Thyroid gland (tissue), 4 donors: ENCODE measurements around the gene TMEM202. TPM values are rescaled to one million over a fixed set of nuclear protein-coding genes. Genes with fewer than 3 reads are reported as not detected.
A peak's percentile ranks its signal among the peaks of the same experiment; 100 is the strongest.
"Not testable (repeated sequence)": the region's sequence is repeated elsewhere in the genome, so short reads cannot be mapped to it uniquely, and the experiment has no call there.

Experiments
- DNase-seq, 2 donors: peaks; one replicate each; pipeline ENCODE4 v3.0.0-alpha.2; 2019
- H3K27ac ChIP-seq, 3 donors: fragments of 200-600 bp; sonication (generic); 1 replicate in 2 of 3; 2 replicates in 1 of 3; pipeline ENCODE4 v1.5.1; 2016 to 2019; ENCODE audit warnings: mild to moderate bottlenecking in 1 of 3, moderate library complexity in 1 of 3
- H3K27me3 ChIP-seq: fragments of 200-600 bp; sonication (generic); one replicate; pipeline ENCODE4 v1.5.1; 2019
- H3K36me3 ChIP-seq, 2 donors: fragments of 200-600 bp; sonication (generic); one replicate each; pipeline ENCODE4 v1.5.1; 2016 to 2019
- H3K4me1 ChIP-seq, 2 donors: fragments of 200-600 bp; sonication (generic); one replicate each; pipeline ENCODE4 v1.5.1; 2017 to 2019
- H3K4me3 ChIP-seq, 3 donors: fragments of 200-600 bp; sonication (generic); replicated peaks in 1 of 3; 1 replicate in 2 of 3; 2 replicates in 1 of 3; pipeline ENCODE4 v1.5.1; 2016; ENCODE audit warnings: mild to moderate bottlenecking in 1 of 3
- H3K9me3 ChIP-seq: fragments of 200-600 bp; sonication (generic); one replicate; pipeline ENCODE4 v1.5.1; 2017
- CTCF ChIP-seq, 6 experiments: fragments of 200-600 bp in 3 of 6; fragments of 450-650 bp in 3 of 6; sonication (generic) in 3 of 6; IDR thresholded peaks; one replicate each; pipeline ENCODE4 v1.5.1; 2016 to 2019; ENCODE audit warnings: antibody characterized with exemption in 6 of 6, mild to moderate bottlenecking in 2 of 6, inconsistent platforms in 1 of 6, moderate library complexity in 1 of 6
- POLR2A ChIP-seq, 2 donors: fragments of 450-650 bp; IDR thresholded peaks; one replicate each; pipeline ENCODE4 v1.6.1; 2017; ENCODE audit warnings: antibody characterized with exemption in 2 of 2, mild to moderate bottlenecking in 2 of 2, moderate library complexity in 1 of 2
- whole genome bisulfite sequencing, 2 donors: methylation state at CpG; one replicate each; pipeline ENCODE4 v1.1.5; 2017; 5-methylcytosine and 5-hydroxymethylcytosine counted together
- intact Hi-C: fragments of 100-400 bp; cut with DNase I; formaldehyde crosslinking; loops from one replicate; pipeline ENCODE4 v1.15.1; 2023
- total RNA-seq, 4 donors: library from RNA; depleted of rRNA; stranded (reverse); fragments of >200 nt; gene quantifications; one replicate each; pipeline ENCODE4 v1.2.3, GENCODE V29; 2016

TMEM202 gene
- total RNA-seq, 4 donors from 2014 or later = not detected

- no peak for DNase-seq
- no peak for TF ChIP-seq POLR2A (IDR thresholded peaks at IDR 0.05)
- no peaks in the 10 kb centered on the region for H3K27me3 ChIP-seq
- no peaks in the 10 kb centered on the region for H3K9me3 ChIP-seq
- H3K4me1 ChIP-seq = peaks cover 31 to 55% of the 10 kb centered on the region in 2 donors
- no peak overlapping the region for H3K4me3 ChIP-seq
- no peak overlapping the region for H3K27ac ChIP-seq
- intact Hi-C loops = no loop called here
- H3K36me3 ChIP-seq = no peaks in the 10 kb centered on the region
Observed at GRCh38 chr15:72372361-72372760, 25.7 kb upstream of the TMEM202 start.

DNA sequence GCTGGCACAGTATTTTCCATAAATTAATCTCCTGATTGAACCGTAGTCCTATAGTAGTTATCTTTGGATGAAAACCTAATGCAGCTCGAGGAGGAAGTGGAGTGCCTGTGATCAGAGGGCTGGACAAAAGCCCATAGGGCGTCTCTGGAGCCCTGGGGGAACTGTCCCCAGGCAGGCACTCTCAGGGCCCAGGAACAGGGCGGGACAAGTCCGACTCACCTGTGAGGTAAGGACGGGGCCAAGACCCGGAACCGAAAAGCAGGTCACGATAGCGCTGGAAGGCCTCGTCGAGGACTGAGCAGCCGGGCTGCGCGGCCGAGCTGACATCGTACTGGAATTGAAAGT lies 22.6 kb upstream of the TMEM202 start:
- Histone ChIP-seq H3K4me3 (peak overlapping the region; percentile 3 to 73 (median 72)), H3K27ac (peak overlapping the region; percentile 85 to 92 (median 90)), H3K36me3 (no peaks in the 10 kb centered on the region), H3K4me1 (peaks cover 10 to 33% of the 10 kb centered on the region in 2 donors), H3K9me3 (no peaks in the 10 kb centered on the region), H3K27me3 (no peaks in the 10 kb centered on the region)
- DNase-seq = peak; percentile 75 to 77
- TF ChIP-seq CTCF (IDR thresholded peaks at IDR 0.05) (no peak), POLR2A (IDR thresholded peaks at IDR 0.05) (no peak)
- intact Hi-C loops = no loop called here
- 0% methylated on average over 2 of the region's 17 CpGs for WGBS, 2 donors

GRCh38 chr15:72375846-72376581 lies 22.1 kb upstream of the TMEM202 start, which contains the start of gene HEXA:
HEXA (minus strand) TSS chr15:72376014; CDS start chr15:72375972, 42 bp downstream.
- 0 to 1% methylated on average over 30 to 49 of the region's 50 CpGs for WGBS, 2 donors
- Histone ChIP-seq H3K4me1 (peaks cover 10 to 33% of the 10 kb centered on the region in 2 donors), H3K36me3 (no peaks in the 10 kb centered on the region), H3K27me3 (no peaks in the 10 kb centered on the region), H3K27ac (peak within 1 kb of the TSS; percentile 85 to 92 (median 90)), H3K9me3 (no peaks in the 10 kb centered on the region), H3K4me3 (peak within 1 kb of the TSS; percentile 3 to 73 (median 72))
- peak; percentile 98 to 99 for DNase-seq
- TF ChIP-seq CTCF (IDR thresholded peaks at IDR 0.05) = peak in 2 of 6 experiments; percentile 23
- peak in 1 of 2 donors; percentile 82 for TF ChIP-seq POLR2A (IDR thresholded peaks at IDR 0.05)
- intact Hi-C loops = no loop called here

DNA sequence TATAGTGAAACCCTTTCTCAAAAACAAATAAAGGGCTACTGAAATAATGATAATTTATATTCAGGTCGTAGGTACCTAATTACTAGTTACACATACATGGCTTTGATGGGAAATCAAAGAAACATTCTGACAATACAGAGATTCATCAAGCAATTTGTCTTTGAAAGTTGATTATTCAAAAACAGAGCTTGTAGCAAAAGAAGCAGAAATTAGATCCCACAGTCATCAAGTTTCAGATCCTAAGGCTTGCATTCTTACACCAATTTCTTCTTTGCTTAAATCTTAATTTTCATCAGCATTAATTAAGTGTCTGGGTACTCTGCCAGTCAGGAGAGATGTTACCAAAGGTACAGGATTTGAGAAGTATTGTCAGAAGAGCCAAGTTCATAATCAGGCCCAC lies 20.8 kb upstream of the TMEM202 start:
- WGBS, 2 donors = 83 to 91% methylated on average over 1 of the region's 1 CpG
- intact Hi-C loops = no loop called here
- Histone ChIP-seq H3K9me3 (no peaks in the 10 kb centered on the region), H3K4me1 (peaks cover 9 to 33% of the 10 kb centered on the region in 2 donors), H3K36me3 (no peaks in the 10 kb centered on the region), H3K4me3 (no peak overlapping the region), H3K27ac (no peak overlapping the region), H3K27me3 (no peaks in the 10 kb centered on the region)
- no peak for DNase-seq
- TF ChIP-seq CTCF (IDR thresholded peaks at IDR 0.05) (no peak), POLR2A (IDR thresholded peaks at IDR 0.05) (no peak)

DNA sequence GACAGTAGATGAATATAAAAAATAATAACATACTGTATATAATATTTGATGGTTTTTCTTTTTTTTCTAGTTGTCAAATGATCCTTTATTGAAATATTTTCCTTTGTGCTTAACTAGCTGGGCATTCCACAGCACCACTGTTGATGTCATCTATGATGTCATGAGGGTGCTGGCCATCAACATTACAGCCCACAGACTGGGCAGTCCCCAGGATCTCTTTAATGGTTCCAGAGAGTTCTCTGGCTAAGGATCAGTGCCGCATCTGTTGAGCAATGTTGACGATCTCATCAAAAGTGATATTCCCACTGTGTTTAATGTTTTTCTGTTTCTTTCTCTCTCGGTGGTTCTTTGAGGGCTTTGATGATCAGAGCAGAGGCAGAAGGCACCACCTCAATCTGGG lies 19.0 kb upstream of the TMEM202 start:
- intact Hi-C loops, H3K27me3 ChIP-seq, H3K4me3 ChIP-seq, H3K27ac ChIP-seq, H3K9me3 ChIP-seq, DNase-seq, H3K36me3 ChIP-seq: not testable (repeated sequence)
- H3K4me1 ChIP-seq = peaks cover 7 to 19% of the 10 kb centered on the region in 2 donors
- 85% methylated on average over 3 of the region's 3 CpGs for WGBS, 2 donors

GRCh38 chr15:72379856-72380430 lies 18.2 kb upstream of the TMEM202 start:
- WGBS, 2 donors = 52 to 55% methylated on average over 2 of the region's 2 CpGs
- peaks cover 3 to 10% of the 10 kb centered on the region in 2 donors for H3K4me1 ChIP-seq
- intact Hi-C loops = loop anchor here (10.0 kb wide), 1 partner anchor 95 kb away; the partner anchor contains the start of gene ARIH1
- no peak for DNase-seq
- H3K27me3 ChIP-seq = no peaks in the 10 kb centered on the region
- TF ChIP-seq POLR2A (IDR thresholded peaks at IDR 0.05) = no peak
- no peak for TF ChIP-seq CTCF (IDR thresholded peaks at IDR 0.05)
- no peaks in the 10 kb centered on the region for H3K9me3 ChIP-seq
- H3K36me3 ChIP-seq = no peaks in the 10 kb centered on the region
- H3K4me3 ChIP-seq = no peak overlapping the region
- H3K27ac ChIP-seq = no peak overlapping the region
